ENCODE measurements around the gene PLCB4. TPM values are rescaled to one million over a fixed set of nuclear protein-coding genes. Genes with fewer than 3 reads are reported as not detected.

Gene PLCB4
- total RNA-seq, 1 donor from 2014 or later = 20.6 TPM

GRCh38 chr20:9093218-9093957 lies 24.5 kb downstream of the PLCB4 start:
- Mint-ChIP-seq H3K36me3 (no peaks in the 10 kb centered on the region), H3K4me3 (no peak overlapping the region), H3K27me3 (ENCODE audit: insufficient read depth, low read depth) (no peaks in the 10 kb centered on the region), H3K9me3 (no peaks in the 10 kb centered on the region), H3K4me1 (peaks cover 7% of the 10 kb centered on the region), H3K27ac (no peak overlapping the region)
- Histone ChIP-seq H3K9me3 (ENCODE audit: low read depth) (no peaks in the 10 kb centered on the region), H3F3A (ENCODE audit: low read depth) (no peaks in the 10 kb centered on the region), H3K4me3 (no peak overlapping the region), H3K36me3 (no peaks in the 10 kb centered on the region), H3K27ac (no peak overlapping the region), H3K9ac (no peak overlapping the region), H3K79me2 (ENCODE audit: low read depth) (peaks cover 38% of the 10 kb centered on the region), H3K4me2 (no peak overlapping the region), H3K4me1 (peaks cover 7% of the 10 kb centered on the region), H3K27me3 (no peaks in the 10 kb centered on the region), H4K20me1 (ENCODE audit: low read depth) (no peaks in the 10 kb centered on the region), H2AFZ (replicated peaks) (no peak overlapping the region)
- no peak for DNase-seq (ENCODE audit: low spot score)
- no peak for TF ChIP-seq EZH2phosphoT487 (IDR thresholded peaks at IDR 0.05)
- TF ChIP-seq, protein P1, sequence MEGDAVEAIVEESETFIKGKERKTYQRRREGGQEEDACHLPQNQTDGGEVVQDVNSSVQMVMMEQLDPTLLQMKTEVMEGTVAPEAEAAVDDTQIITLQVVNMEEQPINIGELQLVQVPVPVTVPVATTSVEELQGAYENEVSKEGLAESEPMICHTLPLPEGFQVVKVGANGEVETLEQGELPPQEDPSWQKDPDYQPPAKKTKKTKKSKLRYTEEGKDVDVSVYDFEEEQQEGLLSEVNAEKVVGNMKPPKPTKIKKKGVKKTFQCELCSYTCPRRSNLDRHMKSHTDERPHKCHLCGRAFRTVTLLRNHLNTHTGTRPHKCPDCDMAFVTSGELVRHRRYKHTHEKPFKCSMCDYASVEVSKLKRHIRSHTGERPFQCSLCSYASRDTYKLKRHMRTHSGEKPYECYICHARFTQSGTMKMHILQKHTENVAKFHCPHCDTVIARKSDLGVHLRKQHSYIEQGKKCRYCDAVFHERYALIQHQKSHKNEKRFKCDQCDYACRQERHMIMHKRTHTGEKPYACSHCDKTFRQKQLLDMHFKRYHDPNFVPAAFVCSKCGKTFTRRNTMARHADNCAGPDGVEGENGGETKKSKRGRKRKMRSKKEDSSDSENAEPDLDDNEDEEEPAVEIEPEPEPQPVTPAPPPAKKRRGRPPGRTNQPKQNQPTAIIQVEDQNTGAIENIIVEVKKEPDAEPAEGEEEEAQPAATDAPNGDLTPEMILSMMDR (IDR thresholded peaks at IDR 0.05) = no peak
- no peak for TF ChIP-seq EZH2 (IDR thresholded peaks at IDR 0.05)

DNA sequence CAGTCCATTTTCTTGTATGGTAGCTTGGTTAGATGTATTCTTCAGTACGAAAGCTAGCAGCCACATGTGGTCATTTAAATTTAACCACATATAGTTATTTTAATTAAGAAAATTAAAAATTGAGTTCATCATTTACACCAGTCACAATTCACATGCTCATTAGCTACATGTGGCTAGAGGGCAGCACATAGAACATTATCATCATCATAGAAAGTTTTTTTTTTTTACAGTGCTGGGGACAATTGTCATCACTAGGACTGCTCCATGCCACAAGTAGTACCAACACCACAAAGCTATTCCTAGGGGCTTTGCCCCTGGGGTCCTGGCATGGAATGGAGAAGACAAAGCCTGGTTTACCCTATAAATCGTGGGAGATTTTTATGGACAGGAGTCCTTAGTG lies 30.5 kb downstream of the PLCB4 start:
- H3K4me3 ChIP-seq = no peak overlapping the region
- Mint-ChIP-seq H3K4me1 (no peaks in the 10 kb centered on the region), H3K27me3 (ENCODE audit: insufficient read depth, low read depth) (no peaks in the 10 kb centered on the region), H3K36me3 (no peaks in the 10 kb centered on the region), H3K4me3 (no peak overlapping the region), H3K9me3 (no peaks in the 10 kb centered on the region), H3K27ac (no peak overlapping the region)
- H3K79me2 ChIP-seq (ENCODE audit: low read depth) = peaks cover 9% of the 10 kb centered on the region
- no peaks in the 10 kb centered on the region for H3K36me3 ChIP-seq
- H3K4me1 ChIP-seq = peaks cover 3% of the 10 kb centered on the region
- no peak overlapping the region for H3K27ac ChIP-seq
- H3K27me3 ChIP-seq = no peaks in the 10 kb centered on the region
- TF ChIP-seq, protein P1 (IDR thresholded peaks at IDR 0.05) = no peak
- TF ChIP-seq EZH2phosphoT487 (IDR thresholded peaks at IDR 0.05) (no peak), EZH2 (IDR thresholded peaks at IDR 0.05) (no peak)
- no peaks in the 10 kb centered on the region for H4K20me1 ChIP-seq (ENCODE audit: low read depth)
- no peaks in the 10 kb centered on the region for H3F3A ChIP-seq (ENCODE audit: low read depth)
- H3K4me2 ChIP-seq = no peak overlapping the region
- no peak overlapping the region for H2AFZ ChIP-seq (replicated peaks)
- no peak for DNase-seq (ENCODE audit: low spot score)
- H3K9ac ChIP-seq = no peak overlapping the region
- no peaks in the 10 kb centered on the region for H3K9me3 ChIP-seq (ENCODE audit: low read depth)

DNA sequence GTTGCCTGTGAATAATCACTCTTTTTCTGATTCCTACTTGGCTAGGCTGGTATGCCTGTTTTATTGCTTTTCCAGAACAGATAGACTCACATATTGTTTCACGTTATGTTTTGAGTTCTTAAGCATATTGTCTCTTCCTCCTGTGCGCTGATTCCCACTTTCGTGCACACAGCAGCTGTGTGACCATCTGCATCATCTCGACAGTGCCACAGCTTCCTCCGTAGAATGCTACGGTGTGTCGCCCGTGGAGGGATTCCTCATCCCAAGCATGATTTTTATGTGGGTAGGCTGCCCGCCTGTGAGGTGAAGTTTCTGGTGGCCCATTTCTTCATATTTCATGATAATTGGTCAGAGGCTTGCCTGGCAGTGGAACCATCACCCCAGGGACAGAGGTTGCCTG lies 31.8 kb downstream of the PLCB4 start:
- no peak overlapping the region for H3K4me3 ChIP-seq
- Mint-ChIP-seq H3K4me1 (no peaks in the 10 kb centered on the region), H3K9me3 (no peaks in the 10 kb centered on the region), H3K36me3 (no peaks in the 10 kb centered on the region), H3K4me3 (no peak overlapping the region), H3K27ac (peak overlapping the region; percentile 50), H3K27me3 (ENCODE audit: insufficient read depth, low read depth) (no peaks in the 10 kb centered on the region)
- H3K4me2 ChIP-seq = no peak overlapping the region
- H3K79me2 ChIP-seq (ENCODE audit: low read depth) = peaks cover 6% of the 10 kb centered on the region
- TF ChIP-seq EZH2 (IDR thresholded peaks at IDR 0.05) (no peak), EZH2phosphoT487 (IDR thresholded peaks at IDR 0.05) (no peak)
- TF ChIP-seq, protein P1 (IDR thresholded peaks at IDR 0.05) = no peak
- no peak for DNase-seq (ENCODE audit: low spot score)
- no peaks in the 10 kb centered on the region for H4K20me1 ChIP-seq (ENCODE audit: low read depth)
- no peak overlapping the region for H3K27ac ChIP-seq
- H3K9ac ChIP-seq = no peak overlapping the region
- H3K4me1 ChIP-seq = peaks cover 3% of the 10 kb centered on the region
- H3K36me3 ChIP-seq = no peaks in the 10 kb centered on the region
- no peak overlapping the region for H2AFZ ChIP-seq (replicated peaks)
- no peaks in the 10 kb centered on the region for H3F3A ChIP-seq (ENCODE audit: low read depth)
- H3K9me3 ChIP-seq (ENCODE audit: low read depth) = no peaks in the 10 kb centered on the region
- no peaks in the 10 kb centered on the region for H3K27me3 ChIP-seq
